ENCODE data around the gene ABCC4. TPM values are rescaled to one million over a fixed set of nuclear protein-coding genes. Genes with fewer than 3 reads are reported as not detected.

Gene ABCC4
- polyA plus RNA-seq, 1 donor = 3.3 TPM

GRCh38 chr13:94992036-94992960, 309.0 kb downstream of the ABCC4 start:
- DNase-seq (ENCODE audit: low read depth) = no peak

GRCh38 chr13:94988654-94989053, 312.6 kb downstream of the ABCC4 start:
- no peak for DNase-seq (ENCODE audit: low read depth)

GRCh38 chr13:94987869-94988268, 313.4 kb downstream of the ABCC4 start:
- no peak for DNase-seq (ENCODE audit: low read depth)

- DNase-seq (ENCODE audit: low read depth) = no peak
Observed at GRCh38 chr13:94987081-94987480, 314.2 kb downstream of the ABCC4 start.

GRCh38 chr13:94984958-94985357, 316.3 kb downstream of the ABCC4 start:
- no peak for DNase-seq (ENCODE audit: low read depth)

GRCh38 chr13:94978516-94978915, 322.7 kb downstream of the ABCC4 start:
- DNase-seq (ENCODE audit: low read depth) = no peak

- DNase-seq (ENCODE audit: low read depth) = no peak
Observed at GRCh38 chr13:94974015-94974951, 327.0 kb downstream of the ABCC4 start.

- no peak for DNase-seq (ENCODE audit: low read depth)
Observed at GRCh38 chr13:94972262-94972661, 329.0 kb downstream of the ABCC4 start.
